Stimulated activated CD8-positive, alpha-beta memory T cell treated with anti-CD3 and anti-CD28 coated beads, Interleukin-15, amount 100 ng/mL, for 1 hour (primary cell): Measurements from ENCODE around the gene IQSEC3.
"Not testable (repeated sequence)": the region's sequence is repeated elsewhere in the genome, so short reads cannot be mapped to it uniquely, and the experiment has no call there.

Experiments
- DNase-seq: peaks from one replicate; pipeline ENCODE4 v3.0.0-alpha.2; 2020; ENCODE audit warnings: low read depth

Gene IQSEC3

DNA sequence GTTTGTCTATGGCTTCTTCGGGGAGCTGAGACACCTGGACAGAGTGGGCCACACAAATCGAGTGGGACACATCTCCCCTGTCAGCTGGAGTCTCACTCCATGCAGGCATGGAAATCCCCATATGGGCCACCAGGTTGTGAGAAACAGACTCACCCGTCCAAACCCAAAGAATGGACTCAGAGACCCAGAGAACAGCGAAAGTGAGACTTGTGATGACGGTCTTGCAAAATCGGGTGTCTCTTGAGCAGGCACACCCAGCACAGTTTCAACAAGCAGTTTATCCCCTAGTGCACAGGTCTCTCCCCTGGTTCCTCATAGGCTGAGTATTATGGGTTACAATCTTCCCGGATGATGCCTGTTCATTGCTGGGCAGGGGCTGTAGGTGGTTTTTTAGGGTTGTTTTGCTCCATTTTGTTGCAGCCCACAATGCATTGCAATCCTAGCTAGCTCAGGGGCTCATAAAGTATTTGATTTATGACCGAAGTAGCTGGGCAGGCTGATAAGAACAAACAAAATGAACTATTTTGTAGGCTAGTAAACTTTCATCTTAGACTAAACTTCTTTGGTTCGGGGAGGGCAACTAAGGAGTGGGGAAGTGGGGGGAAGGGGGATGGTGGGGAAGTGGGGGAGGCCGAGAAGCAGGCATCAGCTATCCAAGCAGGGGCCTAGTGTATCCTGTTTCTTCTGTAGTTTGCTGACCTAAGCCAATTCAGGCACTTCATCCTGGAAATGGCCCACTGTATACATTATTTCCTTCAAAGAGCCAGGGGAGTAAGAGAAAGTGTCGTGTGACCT lies 45.3 kb downstream of the IQSEC3 start:
- DNase-seq: no peak

DNA sequence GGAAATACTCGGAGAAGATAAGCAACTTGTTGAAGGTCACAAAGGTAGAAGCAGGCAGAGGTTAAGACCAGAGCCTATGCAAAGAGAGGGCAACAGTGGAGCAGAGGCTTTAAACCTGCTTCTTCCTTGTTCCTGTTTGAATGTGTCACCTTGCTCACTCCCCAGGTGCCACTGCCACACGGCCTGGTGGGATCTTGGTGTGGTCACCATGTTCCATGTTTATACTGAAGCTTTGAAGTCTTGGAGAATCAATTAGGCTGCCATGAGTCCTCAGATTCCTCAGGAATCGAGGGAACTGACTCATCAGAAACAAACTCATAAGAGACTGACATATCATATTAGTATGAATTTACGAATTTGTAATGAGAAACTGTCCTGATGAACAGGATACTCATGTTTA lies 46.8 kb downstream of the IQSEC3 start:
- no peak for DNase-seq

DNA sequence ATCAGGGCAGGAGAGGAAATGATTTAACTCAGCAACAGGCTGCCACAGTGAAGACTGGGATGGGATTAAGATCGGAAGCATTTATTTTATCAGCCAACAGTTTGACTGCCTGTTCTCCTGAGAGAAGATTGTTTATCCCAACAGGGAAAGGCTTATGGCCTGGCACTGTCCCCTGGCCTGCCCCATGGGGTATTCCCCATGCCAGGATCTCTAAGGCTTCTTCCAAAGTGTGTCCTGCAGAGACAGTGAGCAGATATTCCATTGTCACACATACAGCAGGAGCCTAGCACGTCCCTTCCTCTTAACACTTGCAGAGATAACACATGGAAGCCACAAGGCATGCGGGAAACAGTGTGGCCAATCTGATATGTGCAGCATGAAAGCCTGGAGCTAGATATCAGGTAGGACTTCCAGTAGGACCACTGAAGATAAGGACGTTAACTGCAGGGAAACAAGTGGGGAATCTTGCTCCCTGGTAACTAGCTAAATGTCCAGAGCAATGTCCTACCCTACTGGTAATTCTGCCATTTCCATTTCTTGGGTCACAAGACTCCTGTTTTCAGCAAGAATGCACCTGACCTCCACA lies 48.2 kb downstream of the IQSEC3 start:
- no peak for DNase-seq

DNA sequence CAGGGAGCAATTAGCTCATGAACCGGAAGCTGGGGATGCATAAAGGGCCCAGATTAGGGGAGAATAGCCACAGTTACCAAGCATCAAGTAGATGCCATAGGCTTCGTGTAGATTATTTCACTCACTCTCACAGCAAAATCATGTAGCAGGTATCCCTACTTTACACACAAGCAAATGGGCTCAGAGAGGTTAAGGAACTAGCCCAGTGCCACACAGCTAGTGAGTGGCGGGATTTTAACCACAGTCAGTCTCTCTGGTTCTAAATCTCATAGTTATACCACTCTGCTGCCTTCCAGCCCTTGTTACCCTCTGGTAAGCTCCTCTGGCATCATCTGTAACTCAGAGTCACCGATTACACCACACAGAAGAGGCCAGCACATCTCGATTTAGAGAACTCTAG lies 49.0 kb downstream of the IQSEC3 start:
- DNase-seq: no peak

DNA sequence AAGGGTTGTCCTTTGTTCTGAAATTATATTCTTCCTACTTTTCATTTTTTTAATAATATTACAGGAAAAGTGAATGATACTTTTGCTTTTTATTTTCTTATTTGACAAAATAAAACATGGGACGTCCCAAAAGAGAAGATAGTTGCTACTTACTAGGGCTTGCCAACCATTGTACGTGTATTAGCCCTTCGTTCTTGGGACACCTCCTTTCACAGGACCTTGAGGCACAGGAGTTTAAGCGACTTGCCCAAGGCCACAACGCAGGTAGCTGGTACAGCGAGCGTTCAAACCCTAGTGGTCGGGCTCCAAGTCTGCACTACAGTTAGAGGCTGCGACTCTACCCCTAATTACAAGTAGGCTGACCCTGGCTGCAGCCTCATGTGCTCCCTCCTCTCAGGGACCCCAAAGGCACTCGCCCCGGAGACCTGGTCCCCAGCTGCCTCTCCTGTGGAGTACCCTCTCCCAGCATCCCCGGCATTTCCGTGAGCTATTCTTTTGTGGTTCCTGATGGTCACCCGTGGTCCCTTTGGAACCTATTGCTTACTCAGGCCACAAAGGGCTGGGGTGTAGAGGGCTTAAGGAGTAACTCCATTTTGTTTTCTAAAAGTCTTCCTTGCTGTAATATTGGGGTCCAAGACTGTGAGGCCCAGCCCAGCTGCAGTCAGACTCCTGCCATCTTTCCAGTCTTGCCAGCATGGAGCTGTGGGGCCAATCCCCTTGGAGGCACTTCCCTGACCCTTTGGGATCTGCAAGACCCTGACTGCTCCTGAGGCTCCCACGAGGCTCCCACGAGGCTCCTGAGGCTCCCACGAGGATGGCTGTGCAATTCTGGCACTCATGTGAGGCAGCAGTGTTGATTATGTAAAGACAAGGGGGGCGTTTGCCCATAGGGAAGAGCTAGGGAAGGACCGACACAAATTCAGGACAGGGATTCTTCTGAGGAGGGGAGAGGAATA lies 49.7 kb downstream of the IQSEC3 start:
- DNase-seq: no peak

DNA sequence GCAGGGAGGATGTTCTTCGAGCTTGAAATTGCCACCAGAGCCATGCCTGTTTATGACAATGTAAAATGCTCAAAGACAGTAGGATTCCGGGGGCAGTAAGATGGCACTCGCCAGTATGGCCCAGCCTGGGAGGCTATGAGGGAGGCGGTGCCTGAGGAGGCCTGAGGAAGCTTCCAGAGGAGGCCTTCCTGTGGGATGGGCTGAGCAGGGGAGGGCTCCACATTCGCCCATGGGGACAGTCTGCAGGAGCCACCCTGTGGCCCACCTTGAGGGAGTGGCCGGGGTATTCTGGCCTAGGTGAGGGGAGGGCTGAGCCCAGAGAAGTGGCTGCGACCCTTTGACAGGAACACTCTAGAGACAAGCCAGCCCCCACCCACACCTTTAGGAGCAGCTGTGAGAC lies 50.7 kb downstream of the IQSEC3 start:
- DNase-seq: no peak

DNA sequence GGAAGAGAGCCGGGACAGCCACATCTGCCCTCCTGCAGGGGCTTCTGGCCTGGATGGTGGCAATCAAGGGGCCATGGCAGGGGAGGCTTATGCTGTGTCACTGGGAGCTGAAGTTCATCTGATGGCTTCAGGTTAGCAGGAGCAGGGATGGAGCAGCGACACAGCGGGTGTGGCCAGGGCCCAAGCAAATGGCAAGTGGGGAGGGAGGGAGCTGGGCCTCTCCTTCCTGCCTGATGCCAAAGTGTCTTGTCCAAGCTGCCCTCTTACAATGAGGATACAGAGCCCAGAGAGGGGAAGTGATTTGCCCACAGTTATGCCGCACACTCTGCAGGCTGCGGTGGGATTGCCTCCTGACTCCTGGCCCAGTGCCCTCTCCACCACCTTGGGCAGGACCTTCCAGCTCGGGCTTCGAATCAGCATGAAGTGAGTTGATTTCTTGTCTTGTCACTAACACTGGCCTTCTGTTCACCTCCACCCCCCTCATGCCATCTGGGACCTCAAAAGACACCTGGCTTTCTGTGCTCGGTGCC lies 51.3 kb downstream of the IQSEC3 start:
- DNase-seq: no peak

DNA sequence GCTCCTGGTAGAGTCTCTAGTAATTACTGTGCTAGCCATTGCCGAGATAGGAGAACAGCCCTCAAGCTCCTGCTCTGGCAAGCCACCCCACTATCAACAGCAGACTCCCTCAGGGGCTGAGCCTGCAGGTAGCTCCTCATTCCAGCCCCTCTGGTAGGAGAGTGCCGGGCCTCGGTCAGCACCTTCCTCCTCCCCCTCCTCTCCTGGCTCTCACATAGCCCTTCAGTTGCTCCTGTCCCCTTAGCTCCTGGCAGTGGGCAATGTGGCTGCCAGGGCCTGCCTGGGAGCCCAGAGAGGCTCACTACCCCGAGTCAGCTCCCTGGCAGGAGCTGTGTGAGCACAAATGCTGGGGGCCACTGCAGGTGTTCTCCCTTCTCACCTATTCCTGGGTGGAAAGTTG lies 52.0 kb downstream of the IQSEC3 start:
- no peak for DNase-seq

DNA sequence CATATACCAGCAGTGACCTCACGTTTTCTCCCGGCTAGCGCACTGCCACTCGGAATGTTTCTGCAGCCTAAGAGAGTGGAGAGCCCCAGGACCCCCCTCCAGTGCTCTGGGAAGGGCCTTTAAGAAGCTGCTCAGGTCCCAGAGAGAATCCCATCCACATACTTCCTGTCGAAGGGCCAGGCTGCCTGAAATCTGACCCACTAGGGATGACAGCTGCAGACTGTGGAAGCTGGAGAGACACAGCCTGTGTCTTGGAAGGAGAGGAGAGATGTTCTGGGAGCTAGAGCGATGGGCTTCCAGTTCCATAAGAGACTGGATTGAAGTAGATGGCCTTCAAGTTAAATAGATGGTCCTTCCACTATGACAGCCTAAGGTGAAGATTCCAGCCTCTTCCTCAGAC lies 54.4 kb downstream of the IQSEC3 start:
- DNase-seq: no peak

DNA sequence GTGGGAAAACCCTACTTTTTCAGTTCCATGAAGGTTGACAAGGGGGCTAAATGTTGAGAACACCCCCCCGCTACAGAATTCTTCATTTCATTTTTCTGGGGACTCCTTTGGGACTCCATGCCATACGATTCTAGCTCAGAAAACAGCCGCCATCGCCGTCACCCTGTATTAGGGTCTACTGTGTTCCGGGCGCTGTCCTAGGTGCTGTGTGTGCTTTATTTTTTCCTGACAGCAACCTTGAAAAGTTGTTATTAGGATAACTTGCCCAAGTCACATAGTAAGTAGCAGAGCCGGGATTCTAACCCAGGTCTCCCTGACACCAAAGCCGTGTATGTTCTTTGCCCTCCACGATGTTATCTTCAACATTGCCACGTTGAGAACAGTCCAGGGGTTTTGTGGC lies 55.1 kb downstream of the IQSEC3 start:
- DNase-seq: no peak

DNA sequence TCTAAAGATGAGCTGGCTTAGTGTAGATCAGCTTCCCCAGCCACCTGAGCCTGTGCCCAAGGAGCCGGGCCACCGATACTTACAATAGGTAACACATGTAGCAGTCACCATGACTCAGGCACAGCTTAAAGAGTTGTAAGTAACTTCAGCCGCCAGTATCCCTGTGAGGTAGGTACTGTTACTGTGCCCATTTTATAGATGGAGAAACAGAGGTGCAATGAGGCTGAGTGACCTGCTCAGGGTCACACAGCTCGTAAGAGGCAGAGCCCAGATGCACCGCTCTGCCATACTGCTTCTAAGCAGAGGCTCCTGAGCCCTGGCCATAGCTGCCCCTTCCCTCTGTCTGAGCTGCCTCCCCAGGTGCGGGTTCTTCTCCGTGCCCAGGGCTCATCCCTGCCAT lies 58.5 kb downstream of the IQSEC3 start:
- DNase-seq: no peak

DNA sequence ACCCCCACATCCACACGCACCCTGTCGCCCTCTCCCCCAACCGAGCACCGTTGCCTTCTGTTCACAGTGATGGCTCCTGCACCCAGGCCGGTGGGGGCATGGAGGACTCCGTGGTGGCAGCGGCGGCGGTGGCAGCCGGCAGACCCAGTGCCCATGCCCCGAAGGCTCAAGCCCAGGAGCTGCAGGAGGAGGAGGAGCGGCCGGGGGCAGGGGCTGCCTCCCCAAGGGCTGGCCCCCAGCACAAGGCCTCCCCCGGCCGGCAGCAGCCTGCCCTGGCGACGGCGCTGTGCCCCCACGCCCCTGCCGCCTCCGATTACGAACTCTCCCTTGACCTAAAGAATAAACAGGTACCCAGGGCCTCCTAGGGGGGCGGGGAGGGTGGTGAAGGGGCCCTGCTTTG lies 59.0 kb downstream of the IQSEC3 start:
- DNase-seq: no peak

DNA sequence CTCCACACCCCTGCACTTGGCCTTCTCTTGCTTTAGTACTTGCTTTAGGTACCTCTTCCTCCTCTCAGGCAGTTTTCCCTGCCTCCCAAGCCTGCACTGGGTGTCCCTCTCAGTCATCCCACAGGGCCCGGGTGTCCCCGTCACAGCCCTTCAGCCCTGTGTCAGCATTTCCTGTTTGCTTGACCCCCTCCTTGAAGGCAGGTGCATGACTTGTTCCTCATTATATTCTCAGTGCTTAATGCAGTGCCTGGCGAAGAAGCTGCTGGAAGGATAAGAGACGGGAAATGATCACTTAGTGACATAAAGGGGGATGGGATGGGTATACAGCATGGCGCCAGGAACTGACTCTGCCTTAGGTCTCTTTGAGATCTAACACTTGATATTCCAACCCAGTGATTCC lies 61.5 kb downstream of the IQSEC3 start:
- no peak for DNase-seq

DNA sequence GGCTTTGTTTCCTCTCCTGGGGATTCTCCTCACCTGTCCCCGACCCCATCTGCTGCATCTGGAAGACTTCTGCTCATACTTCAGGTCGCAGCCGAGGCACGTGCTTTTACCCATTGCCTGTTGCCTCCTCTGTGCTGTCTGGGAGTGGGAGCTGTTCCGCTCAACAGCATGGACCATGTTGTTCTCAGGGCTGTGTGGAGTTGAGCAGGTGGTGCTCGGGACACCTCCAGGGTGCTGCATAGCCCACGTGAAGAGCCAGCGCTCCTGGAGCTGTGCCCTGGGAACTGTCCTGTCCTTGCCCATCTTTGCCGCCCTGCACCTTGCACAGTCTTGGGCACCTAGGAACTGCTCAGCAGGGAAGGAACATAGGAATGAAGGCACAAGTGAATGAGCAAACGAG lies 62.4 kb downstream of the IQSEC3 start:
- DNase-seq: no peak

DNA sequence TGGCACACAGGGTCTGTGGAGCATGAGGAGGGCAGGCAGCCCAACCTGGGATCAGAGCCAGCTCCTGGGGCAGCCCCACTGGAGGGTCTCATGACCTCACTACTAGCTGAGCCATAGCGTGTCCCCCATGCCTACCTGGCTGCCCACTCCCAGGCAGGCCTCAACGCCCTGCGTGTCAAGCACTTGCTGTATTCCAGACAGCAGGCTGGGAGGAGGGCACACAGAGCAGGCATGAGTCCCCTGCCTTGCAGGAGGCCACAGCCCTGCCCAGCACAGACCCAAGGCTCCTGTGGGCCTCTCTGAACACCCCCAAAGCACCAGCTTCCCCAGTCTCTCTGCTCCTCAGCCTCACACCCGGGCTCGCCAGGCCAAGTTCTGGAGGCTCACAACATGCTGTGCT lies 64.0 kb downstream of the IQSEC3 start:
- DNase-seq: no peak

DNA sequence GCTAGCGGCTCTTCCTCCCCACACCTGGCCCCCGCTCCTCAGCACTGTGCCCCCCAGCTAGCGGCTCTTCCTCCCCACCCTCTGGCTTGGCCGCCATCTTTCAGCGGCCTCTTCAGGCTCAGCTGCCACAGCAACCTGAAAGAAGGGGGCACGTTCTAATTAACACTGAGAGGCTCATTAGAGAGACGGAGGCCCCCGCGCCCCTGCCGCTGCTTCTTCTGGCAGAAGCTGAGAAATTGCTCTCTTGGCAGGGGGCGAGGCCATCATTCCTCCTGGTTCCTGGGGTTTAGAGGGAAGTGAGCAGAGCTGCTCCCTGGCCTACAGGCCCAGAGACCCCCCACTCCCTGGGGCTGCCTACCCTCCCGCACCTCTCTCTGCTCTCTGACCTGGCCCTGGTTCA lies 64.4 kb downstream of the IQSEC3 start:
- no peak for DNase-seq

DNA sequence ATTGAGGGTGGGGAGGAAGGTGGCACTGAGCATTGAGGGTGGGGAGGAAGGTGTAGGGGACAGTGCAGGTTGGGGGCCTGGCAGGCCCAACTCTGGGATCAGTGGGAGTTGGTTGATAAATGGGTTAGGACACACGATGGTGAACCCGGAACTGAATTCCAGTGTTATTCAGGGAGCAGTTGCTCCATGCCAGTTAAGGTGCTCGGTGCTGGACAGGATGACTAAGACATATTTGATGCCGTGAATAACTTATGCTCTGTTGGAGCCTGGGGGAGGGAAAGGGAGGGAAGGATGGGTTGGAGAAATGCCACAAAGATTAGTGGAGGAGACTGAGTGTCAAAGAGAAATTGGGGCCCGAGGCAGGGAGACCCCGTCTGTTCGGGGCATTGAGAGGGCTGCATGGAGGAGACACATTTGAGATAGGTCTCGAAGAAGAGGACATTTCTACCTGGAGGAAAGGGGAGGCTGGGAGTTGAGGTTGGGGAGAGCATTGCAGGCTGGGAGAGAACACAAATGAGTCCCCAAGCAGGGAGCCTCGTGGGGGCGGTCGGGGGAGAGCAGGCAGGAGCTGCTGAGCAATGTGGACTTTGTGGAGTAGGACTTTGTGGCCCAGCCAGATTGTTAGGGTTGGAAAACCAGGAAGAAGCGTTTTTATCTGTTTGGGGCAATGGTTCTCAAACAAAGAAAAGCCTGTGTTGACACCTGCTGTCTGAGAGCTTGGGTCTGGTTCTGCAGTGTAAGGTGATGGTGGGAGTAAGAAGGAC lies 65.3 kb downstream of the IQSEC3 start:
- no peak for DNase-seq

DNA sequence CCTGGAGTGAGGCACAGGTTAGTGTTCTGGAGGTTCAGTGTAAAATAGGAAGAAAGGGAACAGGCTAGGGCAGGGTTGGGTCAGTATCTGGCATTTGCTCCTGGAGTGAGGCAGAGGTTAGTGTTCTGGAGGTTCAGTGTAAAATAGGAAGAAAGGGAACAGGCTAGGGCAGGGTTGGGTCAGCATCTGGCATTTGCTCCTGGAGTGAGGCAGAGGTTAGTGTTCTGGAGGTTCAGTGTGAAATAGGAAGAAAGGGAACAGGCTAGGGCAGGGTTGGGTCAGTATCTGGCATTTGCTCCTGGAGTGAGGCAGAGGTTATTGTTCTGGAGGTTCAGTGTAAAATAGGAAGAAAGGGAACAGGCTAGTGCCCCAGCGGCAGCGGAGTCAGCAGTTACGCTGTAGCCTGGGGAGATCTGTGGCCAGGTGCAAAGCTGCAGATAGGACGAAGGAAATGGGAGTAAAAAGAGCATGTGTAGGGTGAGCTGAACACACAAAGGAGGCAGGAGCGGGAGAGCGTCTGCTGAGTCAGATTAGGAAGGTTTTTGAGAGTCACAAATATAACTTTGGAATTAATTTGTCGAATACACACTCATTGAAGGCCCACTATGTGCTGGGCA lies 67.2 kb downstream of the IQSEC3 start:
- DNase-seq: not testable (repeated sequence)

DNA sequence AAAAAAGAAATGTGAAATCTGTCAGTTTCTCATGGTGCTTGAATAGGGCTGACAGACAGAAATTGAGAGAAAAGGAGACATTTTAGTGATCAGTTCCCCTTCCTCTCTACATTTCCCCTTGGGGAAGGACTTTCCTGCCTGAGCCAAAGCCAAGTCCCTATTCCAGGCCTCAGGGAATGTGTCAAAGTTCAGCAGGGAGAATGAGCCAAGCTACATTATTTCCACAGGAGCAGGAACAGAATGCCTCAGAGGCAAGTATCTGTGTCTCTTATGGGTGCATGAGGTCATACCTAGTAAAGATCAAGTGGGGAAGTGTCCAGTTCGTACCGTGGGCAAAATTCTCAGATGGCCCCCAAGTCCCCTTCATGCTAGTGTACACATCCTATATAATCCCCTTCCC lies 68.6 kb downstream of the IQSEC3 start:
- no peak for DNase-seq

DNA sequence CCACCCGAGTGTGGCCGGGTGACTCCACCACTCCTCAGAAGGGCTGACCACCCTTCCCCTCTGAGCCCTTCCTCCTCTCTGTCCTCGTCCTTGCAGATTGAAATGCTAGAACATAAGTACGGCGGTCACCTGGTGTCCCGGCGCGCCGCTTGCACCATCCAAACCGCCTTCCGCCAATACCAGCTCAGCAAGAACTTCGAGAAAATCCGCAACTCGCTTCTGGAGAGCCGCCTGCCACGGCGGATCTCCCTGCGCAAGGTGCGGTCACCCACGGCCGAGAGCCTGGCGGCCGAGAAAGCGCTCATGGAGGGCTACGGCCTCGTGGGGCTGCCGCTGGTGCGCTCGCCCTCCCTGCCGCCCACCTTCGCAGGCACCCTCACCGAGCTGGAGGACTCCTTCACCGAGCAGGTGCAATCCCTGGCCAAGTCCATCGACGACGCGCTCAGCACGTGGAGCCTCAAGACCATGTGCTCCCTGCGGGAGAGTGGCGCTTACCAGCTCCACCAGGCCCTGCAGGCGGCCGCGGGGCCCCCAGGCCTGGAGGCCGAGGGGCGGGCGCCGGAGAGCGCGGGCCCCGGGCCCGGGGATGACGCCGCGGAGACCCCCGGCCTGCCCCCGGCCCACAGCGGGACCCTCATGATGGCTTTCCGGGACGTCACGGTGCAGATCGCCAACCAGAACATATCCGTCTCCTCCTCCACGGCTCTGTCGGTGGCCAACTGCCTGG lies 71.8 kb downstream of the IQSEC3 start:
- DNase-seq: no peak
